Erythroblast (primary cell): ENCODE results near the gene SIL1.
"Not testable (repeated sequence)": the region's sequence is repeated elsewhere in the genome, so short reads cannot be mapped to it uniquely, and the experiment has no call there.

Experiments used
- DNase-seq, 2 experiments: peaks; one replicate each; lab custom pipeline; 2025; lab: John Stamatoyannopoulos, UW
- GATA1 ChIP-seq: IDR thresholded peaks from 2 replicates; pipeline ENCODE4 v1.6.1; 2011; ENCODE audit warnings: low read depth, mild to moderate bottlenecking, control low read depth, low read length, moderate library complexity
- POLR2A ChIP-seq: IDR thresholded peaks from 2 replicates; pipeline ENCODE4 v1.6.1; 2011; ENCODE audit warnings: mild to moderate bottlenecking, low read length

Gene SIL1

DNA sequence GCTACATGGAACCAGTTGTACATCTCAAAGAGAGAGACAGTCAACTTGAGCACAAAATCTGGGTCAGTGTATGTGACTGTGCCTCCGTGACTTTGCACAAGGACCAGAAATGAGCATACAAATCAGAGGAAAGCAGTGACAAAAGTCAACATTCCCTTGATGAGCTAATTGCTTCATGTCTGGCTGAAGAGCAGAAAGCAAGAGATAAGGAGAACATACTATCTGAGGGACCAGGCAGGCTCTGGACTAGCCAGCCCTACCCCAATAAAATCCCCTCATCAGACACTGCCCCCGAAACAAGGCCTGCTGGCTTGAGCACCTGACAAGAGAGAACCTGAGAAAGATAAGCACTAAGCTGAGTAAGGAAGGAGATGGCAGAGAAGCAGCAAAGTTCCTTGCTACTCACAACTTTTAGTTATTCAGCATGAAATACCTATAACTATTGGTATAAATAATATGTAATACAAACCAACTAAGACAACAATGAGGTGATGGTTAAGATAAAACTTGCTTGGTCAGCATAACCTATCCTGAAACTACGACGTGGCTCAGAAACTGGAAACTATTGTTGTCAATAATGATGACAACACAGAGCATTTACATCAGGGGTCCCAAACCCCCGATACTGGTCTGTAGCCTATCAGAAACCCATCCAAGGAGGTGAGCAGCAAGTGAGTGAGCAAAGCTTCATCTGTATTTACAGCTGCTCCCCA lies 9.5 kb downstream of the SIL1 start:
- peak; percentile 74 to 87 for DNase-seq
- TF ChIP-seq GATA1: no peak
- no peak for TF ChIP-seq POLR2A

GRCh38 chr5:139186752-139187326 lies 11.3 kb downstream of the SIL1 start:
- DNase-seq: no peak
- TF ChIP-seq GATA1: no peak
- no peak for TF ChIP-seq POLR2A

- TF ChIP-seq GATA1 (no peak), POLR2A (no peak)
- peak in 1 of 2 experiments; percentile 44 for DNase-seq
Measured at GRCh38 chr5:139186261-139186660, 11.9 kb downstream of the SIL1 start.

DNA sequence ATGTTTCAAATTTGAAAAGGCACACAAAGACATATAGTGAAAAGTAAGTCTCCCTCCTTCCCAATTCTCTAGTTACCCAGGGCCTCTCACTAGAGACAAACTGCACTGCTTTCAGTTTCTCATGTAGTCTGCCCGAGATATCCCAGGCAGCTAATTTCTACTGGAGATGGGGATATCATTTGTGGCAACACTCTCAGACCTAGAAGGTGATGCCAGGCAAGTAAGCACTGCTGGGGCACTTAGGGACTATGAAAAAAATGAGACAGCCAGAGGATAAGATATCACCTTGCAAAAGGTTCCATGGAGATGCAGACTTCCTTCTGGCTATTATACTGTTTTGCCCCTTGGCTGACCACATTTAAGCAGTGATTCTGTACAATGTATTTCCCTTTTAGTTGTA lies 12.6 kb downstream of the SIL1 start:
- no peak for DNase-seq

DNA sequence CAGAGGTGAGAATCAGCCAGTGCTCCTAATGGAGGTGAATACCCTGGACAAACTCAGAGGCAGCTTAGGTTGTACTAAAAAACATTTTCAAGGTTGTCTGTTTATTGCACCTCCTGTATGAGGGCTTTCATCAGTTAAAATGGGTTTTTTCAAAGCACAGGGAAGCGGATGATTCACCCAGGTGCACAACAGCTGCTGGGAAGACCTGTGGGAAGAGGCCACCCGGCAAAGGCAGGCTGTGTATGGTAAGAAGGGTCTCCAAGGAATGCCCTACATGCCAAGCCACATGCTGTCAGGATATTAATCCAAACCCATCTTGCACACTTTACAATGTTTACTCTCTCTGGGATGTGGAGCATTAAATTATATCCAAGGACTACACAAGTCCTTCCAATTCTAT lies 14.7 kb downstream of the SIL1 start:
- DNase-seq: no peak
- TF ChIP-seq POLR2A: no peak
- no peak for TF ChIP-seq GATA1

More for the DNA sequence above, 12.6 kb downstream of the SIL1 start:
- TF ChIP-seq POLR2A (no peak), GATA1 (no peak)

DNA sequence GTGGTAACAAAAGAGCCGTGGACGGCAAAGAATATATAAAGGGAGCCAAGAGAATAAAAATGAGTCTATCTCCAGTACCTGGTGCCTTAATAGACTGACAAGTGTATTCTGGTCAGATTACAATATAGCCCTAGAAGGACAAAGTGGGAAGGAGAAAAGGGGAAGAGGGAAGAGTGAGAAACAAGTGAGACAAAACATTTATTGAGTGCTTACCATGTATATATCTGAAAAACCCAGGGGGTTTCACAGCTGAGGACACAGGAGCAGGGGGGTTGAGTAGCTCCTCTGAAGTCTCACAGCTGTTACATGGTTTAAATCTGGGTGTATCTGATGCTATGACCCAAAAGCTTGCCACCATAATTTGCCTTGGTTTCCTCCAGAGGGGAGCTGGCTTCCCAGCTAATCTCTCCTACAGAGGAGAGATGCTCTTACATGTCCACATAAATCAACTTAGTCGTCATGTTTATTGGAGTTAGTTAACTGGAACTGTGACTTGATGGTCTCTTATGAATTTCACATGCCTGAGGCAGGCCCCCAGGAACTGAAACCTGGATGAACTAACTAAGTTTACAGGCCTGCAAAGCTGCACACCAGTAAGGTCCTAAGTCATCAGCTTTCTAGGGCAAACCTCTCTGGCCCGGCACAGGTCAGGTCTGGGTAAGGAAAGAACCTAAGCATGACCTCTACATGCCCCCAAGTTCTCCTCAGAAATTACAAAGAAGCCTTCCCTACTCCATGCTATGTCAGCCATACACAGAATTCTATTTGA lies 15.5 kb downstream of the SIL1 start:
- no peak for DNase-seq
- no peak for TF ChIP-seq POLR2A
- TF ChIP-seq GATA1: no peak

- TF ChIP-seq GATA1 (no peak), POLR2A (no peak)
- peak in 1 of 2 experiments; percentile 32 for DNase-seq
Measured at GRCh38 chr5:139181835-139182452, 16.2 kb downstream of the SIL1 start.

- no peak for TF ChIP-seq POLR2A
- no peak for TF ChIP-seq GATA1
- no peak for DNase-seq
Measured at GRCh38 chr5:139181322-139181730, 16.8 kb downstream of the SIL1 start.

DNA sequence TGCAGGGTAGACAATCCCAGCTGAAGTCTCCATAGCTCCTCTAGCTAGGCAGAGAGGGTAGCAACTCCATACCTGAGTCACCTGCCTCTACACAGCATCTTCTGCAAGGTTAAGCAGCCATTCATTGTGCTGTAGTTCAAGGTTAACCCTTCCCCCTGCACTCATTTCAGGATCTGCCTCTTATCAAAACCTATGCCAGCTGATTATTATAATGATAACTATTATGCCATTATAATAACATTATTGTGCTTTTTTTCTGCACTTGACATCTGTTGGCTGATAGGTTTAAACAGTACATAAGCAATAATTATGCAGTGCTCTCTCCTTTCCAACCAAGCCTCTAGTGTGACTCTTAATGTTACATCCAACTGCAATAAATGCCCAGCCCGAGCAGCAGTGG lies 17.3 kb downstream of the SIL1 start:
- no peak for DNase-seq
- TF ChIP-seq POLR2A (no peak), GATA1 (no peak)

- not testable (repeated sequence) for DNase-seq
Measured at GRCh38 chr5:139179778-139180513, 18.2 kb downstream of the SIL1 start.

DNA sequence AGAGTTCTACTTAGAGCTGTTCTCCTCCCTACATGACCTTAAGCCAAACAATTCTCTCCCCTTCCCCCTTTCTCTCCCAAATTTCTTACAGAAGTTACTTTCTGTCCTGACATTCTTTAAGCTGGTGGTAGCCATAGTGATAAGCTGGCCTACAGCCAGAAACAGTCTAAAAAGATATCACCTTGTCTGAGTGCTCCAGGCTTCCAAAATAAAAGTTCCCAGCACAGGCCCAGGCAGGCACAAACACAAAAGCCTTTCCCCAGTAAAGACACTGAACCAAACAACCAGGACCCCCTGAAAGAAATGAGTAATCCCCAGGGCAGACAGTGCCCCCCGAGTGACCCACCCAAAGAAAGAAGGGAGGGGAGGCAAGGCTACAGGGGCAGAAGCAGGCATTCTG lies 19.2 kb downstream of the SIL1 start:
- TF ChIP-seq POLR2A (no peak), GATA1 (no peak)
- peak; percentile 71 to 78 for DNase-seq

- DNase-seq: no peak
- TF ChIP-seq POLR2A: no peak
- no peak for TF ChIP-seq GATA1
Measured at GRCh38 chr5:139178589-139178917, 19.6 kb downstream of the SIL1 start.
